ENCODE data around the gene AGR2. TPM values are rescaled to one million over a fixed set of nuclear protein-coding genes. Genes with fewer than 3 reads are reported as not detected.
"Not testable (repeated sequence)": the region's sequence is repeated elsewhere in the genome, so short reads cannot be mapped to it uniquely, and the experiment has no call there.

The AGR2 gene
- 1,000 to 10,000 TPM; 1,572 to 2,751 TPM for total RNA-seq

- Histone ChIP-seq H3K9ac (ENCODE audit: low read depth in 2 of 2, low read length in 2 of 2) (peak within 1 kb of the TSS; percentile 20 to 71), H3K4me3 (peak within 1 kb of the TSS; percentile 43), H3K27ac (peak within 1 kb of the TSS; percentile 83), H3K9me3 (no peaks in the 10 kb centered on the region), H3K4me1 (no peaks in the 10 kb centered on the region), H3K27me3 (no peaks in the 10 kb centered on the region), H3K36me3 (no peaks in the 10 kb centered on the region)
- peak; percentile 95 for DNase-seq
- intact Hi-C loops (cut with DNase I): loop anchor here (5.0 kb wide), 1 partner anchor 77 kb away; the partner anchor contains the start of gene AGR3
- TF ChIP-seq CTCF (IDR thresholded peaks at IDR 0.05): no peak
These were observed at the start of gene AGR2 for GRCh38 chr7:16804674-16805439. Gene AGR2, minus strand, starts transcription at chr7:16804999. Its CDS starts 3,203 bp downstream, at chr7:16801796.

- H3K9ac ChIP-seq (ENCODE audit: low read depth in 2 of 2, low read length in 2 of 2); H3K27me3 ChIP-seq; DNase-seq; H3K4me3 ChIP-seq; H3K36me3 ChIP-seq; H3K9me3 ChIP-seq; intact Hi-C loops (cut with DNase I); H3K4me1 ChIP-seq; H3K27ac ChIP-seq: not testable (repeated sequence)
These were observed 48.4 kb upstream of the AGR2 start for GRCh38 chr7:16853189-16853588.

- Histone ChIP-seq H3K27ac (peak overlapping the region; percentile 26), H3K36me3 (no peaks in the 10 kb centered on the region), H3K27me3 (no peaks in the 10 kb centered on the region), H3K4me1 (peaks cover 7% of the 10 kb centered on the region), H3K9me3 (no peaks in the 10 kb centered on the region), H3K9ac (ENCODE audit: low read depth in 2 of 2, low read length in 2 of 2) (no peak overlapping the region), H3K4me3 (no peak overlapping the region)
- intact Hi-C loops (cut with DNase I): no loop called here
- peak; percentile 47 for DNase-seq
- TF ChIP-seq CTCF (IDR thresholded peaks at IDR 0.05): no peak
These were observed 47.0 kb upstream of the AGR2 start for GRCh38 chr7:16851829-16852228.

GRCh38 chr7:16850614-16851466, 46.0 kb upstream of the AGR2 start:
- Histone ChIP-seq H3K27me3 (no peaks in the 10 kb centered on the region), H3K9ac (ENCODE audit: low read depth in 2 of 2, low read length in 2 of 2) (no peak overlapping the region), H3K4me3 (no peak overlapping the region), H3K36me3 (no peaks in the 10 kb centered on the region), H3K27ac (no peak overlapping the region), H3K9me3 (no peaks in the 10 kb centered on the region), H3K4me1 (peaks cover 7% of the 10 kb centered on the region)
- no peak for TF ChIP-seq CTCF (IDR thresholded peaks at IDR 0.05)
- no peak for DNase-seq
- intact Hi-C loops (cut with DNase I): no loop called here

- DNase-seq: no peak
- no peak overlapping the region for H3K27ac ChIP-seq
- no peak overlapping the region for H3K9ac ChIP-seq (ENCODE audit: low read depth in 2 of 2, low read length in 2 of 2)
- intact Hi-C loops (cut with DNase I): no loop called here
- H3K36me3 ChIP-seq: no peaks in the 10 kb centered on the region
- H3K4me3 ChIP-seq: no peak overlapping the region
- no peak for TF ChIP-seq CTCF (IDR thresholded peaks at IDR 0.05)
- no peaks in the 10 kb centered on the region for H3K9me3 ChIP-seq
- no peaks in the 10 kb centered on the region for H3K27me3 ChIP-seq
- peaks cover 7% of the 10 kb centered on the region for H3K4me1 ChIP-seq
These were observed 44.7 kb upstream of the AGR2 start for GRCh38 chr7:16849296-16850148.
